Measurements from ENCODE around the gene CYGB.

Gene CYGB

GRCh38 chr17:76478730-76479514 is 58.6 kb downstream of the CYGB start:
- H3K4me3 ChIP-seq (replicated peaks; ENCODE audit: low read depth, low read length) = no peak overlapping the region
- no peak for TF ChIP-seq CTCF (IDR thresholded peaks at IDR 0.05; ENCODE audit: low read length, missing control alignments)
- no peak for DNase-seq (ENCODE audit: low read depth)

GRCh38 chr17:76478097-76478496 is 59.4 kb downstream of the CYGB start:
- no peak for TF ChIP-seq CTCF (IDR thresholded peaks at IDR 0.05; ENCODE audit: low read length, missing control alignments)
- DNase-seq (ENCODE audit: low read depth) = no peak
- no peak overlapping the region for H3K4me3 ChIP-seq (replicated peaks; ENCODE audit: low read depth, low read length)

- no peak for TF ChIP-seq CTCF (IDR thresholded peaks at IDR 0.05; ENCODE audit: low read length, missing control alignments)
- DNase-seq (ENCODE audit: low read depth) = no peak
- no peak overlapping the region for H3K4me3 ChIP-seq (replicated peaks; ENCODE audit: low read depth, low read length)
These were observed 59.9 kb downstream of the CYGB start for GRCh38 chr17:76477576-76477975.
